Activated CD8-positive, alpha-beta memory T cell treated with anti-CD3 and anti-CD28 coated beads, Interleukin-2, amount 50 U/mL, for 24 hours (primary cell): ENCODE measurements around the gene MRPS30.
"Not testable (repeated sequence)": the region's sequence is repeated elsewhere in the genome, so short reads cannot be mapped to it uniquely, and the experiment has no call there.

Experiments used
- DNase-seq: peaks from one replicate; pipeline ENCODE4 v3.0.0-alpha.2; 2020; ENCODE audit errors: extremely low read depth

MRPS30 gene

GRCh38 chr5:44814761-44815160, 6.0 kb downstream of the MRPS30 start:
- DNase-seq = no peak

GRCh38 chr5:44821164-44821563, 12.4 kb downstream of the MRPS30 start:
- DNase-seq = no peak

DNA sequence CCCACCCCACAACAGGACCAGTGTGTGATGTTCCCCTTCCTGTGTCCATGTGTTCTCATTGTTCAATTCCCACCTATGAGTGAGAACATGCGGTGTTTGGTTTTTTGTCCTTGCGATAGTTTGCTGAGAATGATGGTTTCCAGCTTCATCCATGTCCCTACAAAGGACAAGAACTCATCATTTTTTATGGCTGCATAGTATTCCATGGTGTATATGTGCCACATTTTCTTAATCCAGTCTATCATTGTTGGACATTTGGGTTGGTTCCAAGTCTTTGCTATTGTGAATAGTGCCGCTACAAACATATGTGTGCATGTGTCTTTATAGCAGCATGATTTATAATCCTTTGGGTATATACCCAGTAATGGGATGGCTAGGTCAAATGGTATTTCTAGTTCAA, 15.9 kb downstream of the MRPS30 start:
- not testable (repeated sequence) for DNase-seq

DNA sequence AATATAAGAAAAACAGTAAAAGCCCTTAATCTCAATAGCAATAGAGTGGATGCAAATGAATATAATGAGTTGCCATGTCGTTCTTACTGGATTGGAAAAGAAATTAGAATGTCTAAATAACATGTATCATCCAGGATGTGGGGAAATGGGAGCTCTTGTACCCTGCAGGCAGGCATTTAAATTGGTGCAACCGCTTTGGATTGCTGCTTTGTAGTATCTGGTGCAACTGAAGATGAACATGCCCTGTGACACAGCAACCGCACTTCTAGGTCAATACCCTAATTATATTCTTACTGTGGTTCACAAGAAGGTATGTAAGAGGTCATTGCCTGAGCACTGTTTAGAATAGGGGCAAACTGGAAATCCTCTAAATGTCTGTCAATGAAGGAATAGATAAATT, 18.9 kb downstream of the MRPS30 start:
- no peak for DNase-seq

DNA sequence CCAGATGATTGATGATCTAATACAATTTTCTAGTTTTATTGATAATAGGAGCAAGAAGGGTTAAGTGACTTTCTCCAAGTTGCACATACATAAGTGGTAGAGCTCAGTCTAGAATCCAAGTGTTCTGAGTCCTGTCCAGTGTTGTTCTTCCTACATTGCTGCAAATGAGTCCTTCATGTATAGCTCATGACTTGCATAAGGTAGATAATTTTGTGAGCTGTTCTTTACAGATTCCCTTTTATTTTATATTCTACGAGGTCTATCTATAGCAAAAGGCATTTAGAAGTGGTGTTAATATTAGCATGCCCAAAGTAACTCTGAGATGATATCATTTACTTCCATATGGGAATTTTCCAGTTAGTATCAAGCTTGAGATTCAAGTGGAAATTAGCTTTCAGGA, 20.0 kb downstream of the MRPS30 start:
- no peak for DNase-seq

- DNase-seq = no peak
Observed at GRCh38 chr5:44830951-44831350, 22.2 kb downstream of the MRPS30 start.

DNA sequence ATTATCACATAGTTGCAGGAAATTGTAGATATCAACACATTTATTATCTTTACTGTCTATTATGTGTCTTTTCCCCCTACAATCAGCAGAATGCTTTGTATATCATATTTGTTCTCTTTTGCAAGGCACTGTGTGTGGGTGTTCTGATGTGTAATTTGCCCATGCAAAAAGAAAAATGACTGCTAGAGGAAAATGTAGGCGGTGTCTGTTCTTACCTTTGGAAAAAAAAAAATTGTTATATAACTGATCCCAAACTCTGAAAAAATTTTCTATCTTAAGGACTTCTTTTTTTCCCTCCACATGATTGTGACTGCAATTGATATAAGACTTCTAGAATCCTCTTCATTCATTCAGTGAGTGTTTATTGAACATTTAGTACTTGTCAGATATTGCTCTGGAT, 24.5 kb downstream of the MRPS30 start:
- DNase-seq = no peak

DNA sequence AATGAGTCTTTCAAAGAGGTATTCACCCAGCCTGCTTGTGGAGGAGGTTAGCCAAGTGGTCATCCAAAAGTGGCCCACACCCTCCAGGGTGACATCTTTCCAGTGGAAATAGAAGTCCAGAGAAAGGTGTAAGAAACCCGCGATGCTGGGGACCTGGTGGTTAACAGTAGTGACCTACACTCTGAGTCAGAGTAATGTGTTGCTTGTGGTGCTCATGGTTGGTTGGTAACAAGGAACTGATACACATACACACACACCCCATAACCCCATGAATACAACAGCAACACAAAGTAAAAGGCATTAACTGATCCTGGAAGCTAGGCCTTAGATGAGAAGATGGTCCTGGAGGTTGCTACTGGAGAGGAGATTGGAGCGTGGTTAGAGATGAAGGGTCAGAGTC, 26.9 kb downstream of the MRPS30 start:
- no peak for DNase-seq

GRCh38 chr5:44839018-44839681, 30.4 kb downstream of the MRPS30 start:
- no peak for DNase-seq

DNA sequence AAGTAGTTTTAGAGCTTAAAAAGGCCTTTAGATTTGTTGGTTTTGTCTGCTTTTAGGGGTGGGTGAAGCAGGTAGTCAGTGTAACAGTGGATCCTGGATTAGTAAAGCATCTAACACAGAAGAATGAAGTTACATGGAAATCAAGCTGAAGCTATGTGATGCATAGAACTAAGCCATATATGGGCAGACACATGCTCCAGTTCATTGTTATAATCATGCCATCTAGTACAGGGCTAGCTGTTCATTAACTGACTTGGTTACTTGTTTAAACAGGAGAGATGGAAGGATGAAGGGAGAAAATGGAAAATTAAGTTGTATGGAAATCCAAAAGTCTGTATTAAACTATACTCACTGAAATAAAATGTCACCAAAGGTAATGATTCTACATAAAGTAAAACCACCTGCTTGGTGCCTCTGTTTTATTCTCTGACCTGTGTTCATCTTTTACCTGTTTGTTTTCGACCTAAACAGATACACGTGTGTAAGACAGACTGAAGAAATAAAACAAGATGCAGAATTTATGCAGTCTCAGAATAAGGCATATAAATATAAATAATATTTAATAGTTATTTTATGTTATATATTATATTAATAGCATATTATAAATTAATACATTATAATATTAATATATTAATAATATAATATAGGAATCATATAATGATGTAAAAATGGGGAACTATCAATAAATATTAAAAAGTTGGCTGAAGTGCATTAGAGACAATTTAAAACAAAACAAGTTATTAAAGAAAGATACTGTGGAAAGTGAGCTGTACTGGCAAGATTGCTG, 33.9 kb downstream of the MRPS30 start:
- no peak for DNase-seq

DNA sequence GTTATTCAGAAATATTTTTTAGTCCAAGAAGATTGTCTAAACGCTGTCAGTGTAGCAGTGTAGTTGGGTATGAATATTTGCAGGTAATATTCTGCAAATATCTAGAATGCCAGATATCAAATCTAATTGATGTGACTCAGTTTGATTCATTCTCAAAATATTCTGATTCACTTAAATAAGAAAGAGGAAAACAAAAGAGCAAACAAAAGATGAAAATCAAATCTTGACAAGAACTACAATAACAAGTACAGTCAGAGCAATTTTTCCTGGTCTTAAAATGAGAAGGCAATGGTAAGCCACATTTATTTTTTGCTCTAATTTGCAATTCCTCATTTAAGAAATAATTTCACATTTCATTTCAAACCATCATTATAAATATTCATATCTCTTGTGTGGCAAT, 36.0 kb downstream of the MRPS30 start:
- DNase-seq = no peak

DNA sequence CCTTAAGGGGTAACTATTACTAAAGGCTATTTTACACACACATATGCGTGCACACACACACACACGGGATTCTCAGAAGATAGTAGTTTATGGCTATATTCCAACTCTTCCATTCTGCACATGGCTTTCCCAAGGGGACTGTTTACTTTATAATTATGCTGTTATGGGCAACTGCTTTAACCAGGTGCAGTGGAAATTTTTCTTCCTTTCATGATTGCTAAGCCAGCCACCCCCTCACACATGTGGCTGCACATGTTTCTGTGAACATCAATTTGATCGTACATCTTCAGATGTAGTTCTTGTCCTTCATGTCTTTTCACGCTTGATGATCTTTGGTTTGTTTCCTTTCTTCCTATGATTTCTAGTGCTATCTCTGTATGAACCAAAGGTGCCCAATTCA, 37.0 kb downstream of the MRPS30 start:
- no peak for DNase-seq

GRCh38 chr5:44847206-44847852, 38.6 kb downstream of the MRPS30 start:
- no peak for DNase-seq

- no peak for DNase-seq
Observed at GRCh38 chr5:44860267-44860666, 51.5 kb downstream of the MRPS30 start.

DNA sequence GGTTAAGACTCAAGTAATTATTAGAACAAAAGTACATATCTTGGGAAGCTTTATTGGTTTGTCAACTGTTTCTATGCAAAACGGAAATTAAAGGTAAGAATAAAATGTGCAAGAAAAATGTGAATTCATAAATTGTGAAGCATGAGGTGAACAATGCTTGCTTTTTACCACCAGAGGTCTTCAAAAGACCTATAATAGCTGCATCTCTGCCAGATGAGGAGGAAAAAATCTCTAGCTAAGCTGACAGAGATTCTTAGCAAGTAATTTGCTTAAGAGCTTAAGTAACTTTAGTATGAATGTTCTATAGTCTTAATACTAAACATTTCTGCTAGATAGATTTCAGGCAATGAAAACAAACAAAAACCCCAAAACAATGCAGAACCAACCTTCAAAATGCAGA, 54.1 kb downstream of the MRPS30 start:
- no peak for DNase-seq
